ENCODE measurements around the gene NRF1. TPM values are rescaled to one million over a fixed set of nuclear protein-coding genes. Genes with fewer than 3 reads are reported as not detected.
"Not testable (repeated sequence)": the region's sequence is repeated elsewhere in the genome, so short reads cannot be mapped to it uniquely, and the experiment has no call there.

Gene NRF1
- total and polyA plus RNA-seq, 2 donors = 13.8 to 14.4 TPM

DNA sequence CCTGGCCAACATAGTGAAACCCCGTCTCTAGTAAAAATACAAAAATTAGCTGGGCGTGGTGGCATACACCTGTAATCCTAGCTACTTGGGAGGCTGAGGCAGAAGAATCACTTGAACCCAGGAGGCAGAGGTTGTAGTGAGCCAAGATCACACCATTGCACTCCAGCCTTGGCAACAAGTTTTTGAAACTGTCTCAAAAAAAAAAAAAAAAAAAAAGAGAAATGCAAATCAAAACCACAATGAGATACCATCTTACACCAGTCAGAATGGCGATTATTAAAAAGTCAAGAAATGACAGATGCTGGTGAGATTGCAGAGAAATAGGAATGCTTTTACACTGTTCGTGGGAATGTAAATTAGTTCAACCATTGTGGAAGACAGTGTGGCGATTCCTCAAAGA lies 7.9 kb upstream of the NRF1 start:
- not testable (repeated sequence) for H3K9me3 ChIP-seq (ENCODE audit: control insufficient read depth in 2 of 2, insufficient read depth in 1 of 2, low read length in 1 of 2); H3K36me3 ChIP-seq (ENCODE audit: control insufficient read depth in 2 of 2, insufficient read depth in 2 of 2, low read length in 1 of 2); H3K4me3 ChIP-seq (ENCODE audit: low read length in 2 of 2); H3K27ac ChIP-seq (ENCODE audit: low read depth in 1 of 2, low read length in 1 of 2); H3K27me3 ChIP-seq (ENCODE audit: control insufficient read depth in 2 of 2, insufficient read depth in 1 of 2, low read length in 1 of 2); H3K4me1 ChIP-seq (ENCODE audit: control insufficient read depth in 2 of 2, insufficient read depth in 2 of 2, low read length in 2 of 2); DNase-seq (ENCODE audit: low read depth in 6 of 9, low spot score in 9 of 9)
- WGBS = 71% methylated on average over 5 of the region's 5 CpGs

DNA sequence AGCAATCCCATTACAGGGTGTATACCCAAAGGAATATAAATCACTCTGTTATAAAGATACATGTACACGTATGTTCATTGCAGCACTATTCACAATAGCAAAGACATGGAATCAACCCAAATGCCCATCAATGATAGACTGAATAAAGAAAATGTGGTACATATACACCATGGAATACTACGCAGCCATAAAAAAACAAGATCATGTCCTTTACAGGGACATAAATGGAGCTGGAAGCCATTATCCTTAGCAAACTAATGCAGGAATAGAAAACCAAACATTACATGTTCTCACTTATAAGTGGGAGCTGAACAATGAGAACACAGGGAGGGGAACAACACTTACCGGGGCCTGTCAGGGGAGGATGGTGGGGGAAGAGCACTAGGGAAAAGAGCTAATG lies 7.5 kb upstream of the NRF1 start:
- not testable (repeated sequence) for H3K4me3 ChIP-seq (ENCODE audit: low read length in 2 of 2); H3K27me3 ChIP-seq (ENCODE audit: control insufficient read depth in 2 of 2, insufficient read depth in 1 of 2, low read length in 1 of 2); H3K4me1 ChIP-seq (ENCODE audit: control insufficient read depth in 2 of 2, insufficient read depth in 2 of 2, low read length in 2 of 2); H3K36me3 ChIP-seq (ENCODE audit: control insufficient read depth in 2 of 2, insufficient read depth in 2 of 2, low read length in 1 of 2); H3K27ac ChIP-seq (ENCODE audit: low read depth in 1 of 2, low read length in 1 of 2); H3K9me3 ChIP-seq (ENCODE audit: control insufficient read depth in 2 of 2, insufficient read depth in 1 of 2, low read length in 1 of 2); DNase-seq (ENCODE audit: low read depth in 6 of 9, low spot score in 9 of 9)
- 97% methylated on average over 3 of the region's 3 CpGs for WGBS

DNA sequence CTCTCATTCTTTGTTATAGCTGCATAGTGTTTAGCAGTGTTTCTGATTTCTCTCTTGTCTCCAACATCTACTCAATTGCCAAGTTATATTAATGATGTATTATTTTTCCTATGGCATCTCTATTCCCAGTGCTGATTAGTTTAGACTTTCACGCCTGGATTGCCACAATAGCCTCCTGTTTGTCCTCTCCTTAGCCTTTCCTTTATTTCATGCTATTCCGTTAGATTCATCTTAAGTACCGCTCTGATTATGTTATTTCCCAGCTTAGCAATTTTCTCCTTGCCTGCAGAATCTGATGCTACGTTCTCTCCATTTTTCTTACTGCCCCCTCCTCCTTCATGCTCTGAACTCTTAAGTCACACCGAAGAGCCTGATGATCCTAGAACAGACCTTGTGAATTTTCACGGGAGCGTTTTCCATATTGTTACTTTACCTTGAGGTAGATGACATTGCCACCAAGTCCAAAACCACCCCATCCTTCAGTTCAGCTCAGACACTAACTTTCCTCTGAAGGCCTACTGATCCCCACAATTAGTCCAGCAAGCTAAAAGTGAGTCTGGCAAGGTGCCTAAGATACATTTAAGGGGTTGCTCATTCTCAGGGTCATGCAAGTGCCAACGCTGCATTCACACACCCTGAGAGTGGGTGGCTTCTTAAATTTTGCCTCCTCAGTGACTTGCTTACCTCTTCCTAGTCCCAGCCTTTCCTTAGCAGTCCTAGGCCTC lies 6.6 kb upstream of the NRF1 start:
- WGBS = 90% methylated on average over 8 of the region's 8 CpGs

DNA sequence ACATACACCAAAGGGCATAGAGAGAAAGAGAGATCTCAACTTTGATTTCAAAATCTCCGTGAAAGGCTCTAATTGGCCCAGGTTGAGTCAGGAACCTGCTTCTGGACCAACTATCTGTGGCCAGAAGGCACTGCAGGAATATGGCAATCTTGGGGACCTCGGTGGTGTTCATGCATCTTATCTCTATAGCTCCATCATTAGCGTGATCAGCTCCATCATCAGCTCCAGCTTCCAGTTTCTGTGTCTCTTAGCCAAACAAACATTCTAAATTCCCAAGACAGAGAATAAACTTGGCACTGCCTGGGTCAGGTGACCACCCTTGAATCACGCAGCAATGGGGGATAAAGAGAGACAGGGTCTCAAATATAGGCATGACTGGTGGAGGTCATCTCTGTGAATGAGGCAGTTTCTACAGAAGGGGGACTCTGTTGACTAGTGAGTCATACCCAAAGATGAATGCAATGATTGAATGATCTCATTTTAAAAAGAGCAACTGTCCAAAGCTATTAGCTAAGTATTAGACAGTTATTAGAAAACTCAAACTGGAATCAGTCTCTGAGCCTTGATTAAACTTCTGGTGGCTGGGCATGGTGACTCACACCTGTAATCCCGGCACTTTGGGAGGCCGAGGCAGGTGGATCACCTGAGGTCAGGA lies 5.4 kb upstream of the NRF1 start:
- Histone ChIP-seq H3K27ac (ENCODE audit: low read depth in 1 of 2, low read length in 1 of 2) (no peak overlapping the region), H3K36me3 (ENCODE audit: control insufficient read depth in 2 of 2, insufficient read depth in 2 of 2, low read length in 1 of 2) (peaks cover 5 to 6% of the 10 kb centered on the region in 2 donors), H3K4me3 (ENCODE audit: low read length in 2 of 2) (no peak overlapping the region), H3K9me3 (ENCODE audit: control insufficient read depth in 2 of 2, insufficient read depth in 1 of 2, low read length in 1 of 2) (no peaks in the 10 kb centered on the region), H3K4me1 (ENCODE audit: control insufficient read depth in 2 of 2, insufficient read depth in 2 of 2, low read length in 2 of 2) (peaks cover 8 to 19% of the 10 kb centered on the region in 2 donors), H3K27me3 (ENCODE audit: control insufficient read depth in 2 of 2, insufficient read depth in 1 of 2, low read length in 1 of 2) (no peaks in the 10 kb centered on the region)
- 94% methylated on average over 6 of the region's 6 CpGs for WGBS
- no peak for DNase-seq (ENCODE audit: low read depth in 6 of 9, low spot score in 9 of 9)

More for the DNA sequence above, 6.6 kb upstream of the NRF1 start:
- Histone ChIP-seq H3K27ac (ENCODE audit: low read depth in 1 of 2, low read length in 1 of 2) (no peak overlapping the region), H3K4me1 (ENCODE audit: control insufficient read depth in 2 of 2, insufficient read depth in 2 of 2, low read length in 2 of 2) (peaks cover 0 to 8% of the 10 kb centered on the region in 2 donors), H3K36me3 (ENCODE audit: control insufficient read depth in 2 of 2, insufficient read depth in 2 of 2, low read length in 1 of 2) (peaks cover 5 to 6% of the 10 kb centered on the region in 2 donors), H3K4me3 (ENCODE audit: low read length in 2 of 2) (no peak overlapping the region), H3K9me3 (ENCODE audit: control insufficient read depth in 2 of 2, insufficient read depth in 1 of 2, low read length in 1 of 2) (no peaks in the 10 kb centered on the region), H3K27me3 (ENCODE audit: control insufficient read depth in 2 of 2, insufficient read depth in 1 of 2, low read length in 1 of 2) (no peaks in the 10 kb centered on the region)
- DNase-seq (ENCODE audit: low read depth in 6 of 9, low spot score in 9 of 9) = no peak

DNA sequence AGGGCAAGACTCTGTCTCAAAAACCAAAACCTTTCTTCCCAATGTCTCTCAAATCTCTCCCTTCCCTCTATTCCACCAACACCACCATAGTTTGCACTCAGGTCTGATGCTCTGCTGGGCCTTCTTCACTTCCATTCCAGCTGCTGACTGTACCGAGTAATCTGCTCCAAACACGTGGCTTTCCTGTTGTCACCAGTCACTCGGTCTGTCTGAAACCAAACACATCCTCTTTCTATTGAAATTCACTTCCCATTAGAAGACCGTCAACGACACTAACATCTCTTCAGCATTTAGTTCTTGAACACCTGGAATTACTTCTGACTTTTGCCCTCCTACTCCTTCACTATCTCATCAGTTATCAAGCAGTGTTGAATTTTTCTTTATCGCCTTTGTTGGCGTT lies 4.7 kb upstream of the NRF1 start:
- Histone ChIP-seq H3K36me3 (ENCODE audit: control insufficient read depth in 2 of 2, insufficient read depth in 2 of 2, low read length in 1 of 2) (peaks cover 5 to 6% of the 10 kb centered on the region in 2 donors), H3K27ac (ENCODE audit: low read depth in 1 of 2, low read length in 1 of 2) (no peak overlapping the region), H3K4me3 (ENCODE audit: low read length in 2 of 2) (no peak overlapping the region), H3K9me3 (ENCODE audit: control insufficient read depth in 2 of 2, insufficient read depth in 1 of 2, low read length in 1 of 2) (peaks cover 0 to 1% of the 10 kb centered on the region in 2 donors), H3K4me1 (ENCODE audit: control insufficient read depth in 2 of 2, insufficient read depth in 2 of 2, low read length in 2 of 2) (peaks cover 8 to 19% of the 10 kb centered on the region in 2 donors), H3K27me3 (ENCODE audit: control insufficient read depth in 2 of 2, insufficient read depth in 1 of 2, low read length in 1 of 2) (no peaks in the 10 kb centered on the region)
- WGBS = 23% methylated on average over 7 of the region's 7 CpGs
- DNase-seq (ENCODE audit: low read depth in 6 of 9, low spot score in 9 of 9) = no peak

DNA sequence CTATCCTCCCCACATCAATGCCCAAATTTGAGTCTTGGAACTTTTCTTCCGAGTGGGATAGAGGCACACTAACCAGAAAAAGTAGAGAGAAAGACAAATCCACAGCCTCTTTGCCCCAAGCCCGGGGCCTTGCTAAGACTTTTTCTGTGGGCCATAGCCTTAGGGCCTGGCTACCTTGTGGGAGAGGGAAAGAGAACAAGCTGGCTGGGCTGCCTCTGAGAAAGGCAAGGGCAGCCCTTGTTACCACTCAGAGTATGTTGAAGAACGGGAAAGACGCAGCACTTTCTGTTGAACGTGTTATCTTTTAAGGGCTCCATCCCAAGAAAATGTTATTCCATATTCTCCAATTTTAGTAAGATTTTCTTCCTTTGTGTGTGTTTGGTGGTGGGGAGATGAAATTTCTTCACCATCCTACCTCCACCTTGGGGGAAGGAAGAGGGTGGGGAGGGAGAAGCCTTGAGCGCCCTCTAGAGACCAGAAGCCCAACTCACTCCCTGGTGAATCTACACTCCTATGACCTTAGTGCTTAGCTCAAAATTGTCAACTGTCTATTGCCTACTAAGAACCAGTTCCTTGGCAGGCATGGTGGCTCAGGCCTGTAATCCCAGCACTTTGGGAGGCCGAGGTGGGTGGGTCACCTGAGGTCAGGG lies 3.9 kb upstream of the NRF1 start:
- peaks cover 0 to 3% of the 10 kb centered on the region in 2 donors for H3K9me3 ChIP-seq (ENCODE audit: control insufficient read depth in 2 of 2, insufficient read depth in 1 of 2, low read length in 1 of 2)
- peaks cover 11 to 21% of the 10 kb centered on the region in 2 donors for H3K4me1 ChIP-seq (ENCODE audit: control insufficient read depth in 2 of 2, insufficient read depth in 2 of 2, low read length in 2 of 2)
- no peaks in the 10 kb centered on the region for H3K27me3 ChIP-seq (ENCODE audit: control insufficient read depth in 2 of 2, insufficient read depth in 1 of 2, low read length in 1 of 2)
- 88% methylated on average over 7 of the region's 7 CpGs for WGBS
- peak in 7 of 9 donors; percentile 9 to 67 (median 30) for DNase-seq (ENCODE audit: low read depth in 6 of 9, low spot score in 9 of 9)
- peaks cover 5 to 6% of the 10 kb centered on the region in 2 donors for H3K36me3 ChIP-seq (ENCODE audit: control insufficient read depth in 2 of 2, insufficient read depth in 2 of 2, low read length in 1 of 2)
- H3K27ac ChIP-seq (ENCODE audit: low read depth in 1 of 2, low read length in 1 of 2) = no peak overlapping the region
- H3K4me3 ChIP-seq (ENCODE audit: low read length in 2 of 2) = no peak overlapping the region

DNA sequence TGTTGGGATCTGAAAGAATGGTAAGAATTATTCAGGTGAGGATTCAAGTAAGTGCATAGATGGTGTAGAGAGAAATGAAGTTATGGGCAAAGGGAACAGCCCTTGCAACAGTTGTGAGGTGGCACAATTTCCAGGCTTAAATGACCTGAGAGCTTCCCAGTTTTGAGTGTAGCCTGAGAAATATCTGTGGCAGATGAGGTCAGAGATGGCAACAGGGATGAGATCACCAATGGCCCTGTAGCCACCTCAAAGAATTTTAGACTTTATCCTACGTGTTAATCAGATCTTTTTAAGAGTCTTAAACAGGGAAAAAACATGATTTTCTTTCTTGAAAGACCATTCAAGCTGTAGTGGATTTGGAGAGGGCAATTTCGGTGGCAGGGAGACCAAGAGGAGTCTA lies 1.9 kb upstream of the NRF1 start:
- peaks cover 5 to 6% of the 10 kb centered on the region in 2 donors for H3K36me3 ChIP-seq (ENCODE audit: control insufficient read depth in 2 of 2, insufficient read depth in 2 of 2, low read length in 1 of 2)
- peaks cover 23 to 38% of the 10 kb centered on the region in 2 donors for H3K4me1 ChIP-seq (ENCODE audit: control insufficient read depth in 2 of 2, insufficient read depth in 2 of 2, low read length in 2 of 2)
- no peak overlapping the region for H3K4me3 ChIP-seq (ENCODE audit: low read length in 2 of 2)
- no peak for DNase-seq (ENCODE audit: low read depth in 6 of 9, low spot score in 9 of 9)
- H3K27me3 ChIP-seq (ENCODE audit: control insufficient read depth in 2 of 2, insufficient read depth in 1 of 2, low read length in 1 of 2) = no peaks in the 10 kb centered on the region
- H3K9me3 ChIP-seq (ENCODE audit: control insufficient read depth in 2 of 2, insufficient read depth in 1 of 2, low read length in 1 of 2) = peaks cover 0 to 3% of the 10 kb centered on the region in 2 donors
- no peak overlapping the region for H3K27ac ChIP-seq (ENCODE audit: low read depth in 1 of 2, low read length in 1 of 2)
- WGBS = 97% methylated on average over 2 of the region's 2 CpGs

DNA sequence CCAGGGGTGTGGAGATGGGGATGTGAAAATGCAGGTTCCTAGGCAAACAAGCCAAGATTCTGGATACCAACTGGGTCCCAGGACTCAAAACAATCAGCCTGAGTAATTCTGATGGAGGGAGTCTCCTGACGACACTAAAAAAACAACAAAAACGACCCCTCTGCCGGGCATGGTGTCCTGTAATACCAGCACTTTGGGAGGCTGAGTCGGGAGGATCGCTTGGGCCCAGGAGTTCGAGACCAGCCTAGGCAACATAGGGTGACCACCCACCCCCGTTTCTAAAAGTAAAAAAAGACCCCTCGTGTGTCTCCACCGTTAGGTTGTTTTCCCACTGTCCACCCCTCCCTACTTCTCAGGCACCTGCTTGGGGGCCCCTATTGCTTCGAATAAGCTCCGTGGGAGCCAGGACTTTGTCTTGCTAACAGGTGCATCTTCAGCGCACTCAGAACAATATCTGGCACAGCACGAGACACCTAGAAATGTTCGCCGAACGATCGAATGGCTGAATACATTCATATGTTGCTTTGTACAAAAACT lies 743 bp upstream of the NRF1 start:
- peak in 2 of 9 donors; percentile 10 to 47 for DNase-seq (ENCODE audit: low read depth in 6 of 9, low spot score in 9 of 9)
- H3K4me3 ChIP-seq (ENCODE audit: low read length in 2 of 2) = peak overlapping the region; percentile 68 to 89
- 12% methylated on average over 17 of the region's 17 CpGs for WGBS
- peak overlapping the region; percentile 93 for H3K27ac ChIP-seq (ENCODE audit: low read depth in 1 of 2, low read length in 1 of 2)
- no peaks in the 10 kb centered on the region for H3K27me3 ChIP-seq (ENCODE audit: control insufficient read depth in 2 of 2, insufficient read depth in 1 of 2, low read length in 1 of 2)
- H3K9me3 ChIP-seq (ENCODE audit: control insufficient read depth in 2 of 2, insufficient read depth in 1 of 2, low read length in 1 of 2) = peaks cover 0 to 3% of the 10 kb centered on the region in 2 donors
- peaks cover 5 to 6% of the 10 kb centered on the region in 2 donors for H3K36me3 ChIP-seq (ENCODE audit: control insufficient read depth in 2 of 2, insufficient read depth in 2 of 2, low read length in 1 of 2)
- H3K4me1 ChIP-seq (ENCODE audit: control insufficient read depth in 2 of 2, insufficient read depth in 2 of 2, low read length in 2 of 2) = peaks cover 25 to 41% of the 10 kb centered on the region in 2 donors

All from thymus (tissue), 11 donors.